HG03159 (cell line): Measurements from ENCODE around the gene SMYD4.
"Not testable (repeated sequence)": the region's sequence is repeated elsewhere in the genome, so short reads cannot be mapped to it uniquely, and the experiment has no call there.

Experiments
- ATAC-seq: cut with Tn5 transposase; IDR thresholded peaks from one replicate; pipeline ENCODE4 v1.9.1; 2021; ENCODE audit warnings: mild to moderate bottlenecking, moderate library complexity; ENCODE audit not compliant: unreplicated experiment

Gene SMYD4

GRCh38 chr17:1830288-1830687 is 586 bp upstream of the SMYD4 start:
- no peak for ATAC-seq

- no peak for ATAC-seq
Measured at GRCh38 chr17:1829216-1829591, 498 bp downstream of the SMYD4 start.

GRCh38 chr17:1820528-1821252 is 9.0 kb downstream of the SMYD4 start:
- ATAC-seq = no peak

GRCh38 chr17:1813088-1813487 is 16.6 kb downstream of the SMYD4 start:
- ATAC-seq = no peak

- no peak for ATAC-seq
Measured at GRCh38 chr17:1810450-1811103, 19.1 kb downstream of the SMYD4 start.

- ATAC-seq = not testable (repeated sequence)
Measured at GRCh38 chr17:1809815-1810214, 19.9 kb downstream of the SMYD4 start.

GRCh38 chr17:1808644-1809043 is 21.1 kb downstream of the SMYD4 start:
- no peak for ATAC-seq

- ATAC-seq = no peak
Measured at GRCh38 chr17:1807890-1808289, 21.8 kb downstream of the SMYD4 start.

GRCh38 chr17:1803280-1803679 is 26.4 kb downstream of the SMYD4 start:
- ATAC-seq = no peak

- ATAC-seq = no peak
Measured at GRCh38 chr17:1802429-1802828, 27.3 kb downstream of the SMYD4 start.

GRCh38 chr17:1800712-1801111 is 29.0 kb downstream of the SMYD4 start:
- no peak for ATAC-seq

- no peak for ATAC-seq
Measured at GRCh38 chr17:1800240-1800639, 29.5 kb downstream of the SMYD4 start.

- ATAC-seq = not testable (repeated sequence)
Measured at GRCh38 chr17:1797846-1798245, 31.9 kb downstream of the SMYD4 start.

GRCh38 chr17:1797323-1797722 is 32.4 kb downstream of the SMYD4 start:
- no peak for ATAC-seq

GRCh38 chr17:1796800-1797199 is 32.9 kb downstream of the SMYD4 start:
- ATAC-seq = no peak

- no peak for ATAC-seq
Measured at GRCh38 chr17:1793447-1793806, 36.3 kb downstream of the SMYD4 start.

GRCh38 chr17:1792495-1793446 is 36.9 kb downstream of the SMYD4 start:
- ATAC-seq = no peak

- no peak for ATAC-seq
Measured at GRCh38 chr17:1789936-1790335, 39.8 kb downstream of the SMYD4 start.

- ATAC-seq = no peak
Measured at GRCh38 chr17:1787301-1787902, 42.3 kb downstream of the SMYD4 start.

- no peak for ATAC-seq
Measured at GRCh38 chr17:1786708-1787107, 43.0 kb downstream of the SMYD4 start.

GRCh38 chr17:1785930-1786329 is 43.8 kb downstream of the SMYD4 start:
- ATAC-seq = no peak
